ENCODE measurements around the gene SUV39H1.

Gene SUV39H1

DNA sequence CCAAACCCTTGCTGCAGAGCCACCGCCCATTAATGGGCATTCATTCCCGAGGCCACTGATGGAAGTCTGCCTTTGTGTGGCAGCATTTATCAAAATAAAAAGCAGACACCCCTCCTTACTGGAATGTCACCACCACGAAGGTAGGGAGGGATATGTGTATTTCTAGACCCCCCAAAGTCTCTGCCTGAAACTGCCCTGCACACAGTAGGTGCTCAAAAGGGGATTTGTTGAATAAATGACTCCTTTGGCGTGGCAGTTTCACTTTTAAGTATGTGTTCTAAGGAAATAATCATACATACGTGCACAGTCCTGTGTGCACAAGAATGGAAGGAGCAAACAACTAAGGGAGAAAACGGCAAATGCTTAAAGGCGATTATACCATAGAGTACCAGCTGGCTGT lies 41.4 kb downstream of the SUV39H1 start:
- H3K4me3 ChIP-seq (ENCODE audit: low read depth, low read length) = peak overlapping the region; percentile 68
- POLR2A ChIA-PET = interaction anchor here (1.4 kb wide), 1 partner anchor 41 kb away, joined by 5 read pairs; the partner anchor contains the start of gene SUV39H1
- TF ChIP-seq, protein P1, sequence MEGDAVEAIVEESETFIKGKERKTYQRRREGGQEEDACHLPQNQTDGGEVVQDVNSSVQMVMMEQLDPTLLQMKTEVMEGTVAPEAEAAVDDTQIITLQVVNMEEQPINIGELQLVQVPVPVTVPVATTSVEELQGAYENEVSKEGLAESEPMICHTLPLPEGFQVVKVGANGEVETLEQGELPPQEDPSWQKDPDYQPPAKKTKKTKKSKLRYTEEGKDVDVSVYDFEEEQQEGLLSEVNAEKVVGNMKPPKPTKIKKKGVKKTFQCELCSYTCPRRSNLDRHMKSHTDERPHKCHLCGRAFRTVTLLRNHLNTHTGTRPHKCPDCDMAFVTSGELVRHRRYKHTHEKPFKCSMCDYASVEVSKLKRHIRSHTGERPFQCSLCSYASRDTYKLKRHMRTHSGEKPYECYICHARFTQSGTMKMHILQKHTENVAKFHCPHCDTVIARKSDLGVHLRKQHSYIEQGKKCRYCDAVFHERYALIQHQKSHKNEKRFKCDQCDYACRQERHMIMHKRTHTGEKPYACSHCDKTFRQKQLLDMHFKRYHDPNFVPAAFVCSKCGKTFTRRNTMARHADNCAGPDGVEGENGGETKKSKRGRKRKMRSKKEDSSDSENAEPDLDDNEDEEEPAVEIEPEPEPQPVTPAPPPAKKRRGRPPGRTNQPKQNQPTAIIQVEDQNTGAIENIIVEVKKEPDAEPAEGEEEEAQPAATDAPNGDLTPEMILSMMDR (IDR thresholded peaks at IDR 0.05; ENCODE audit: insufficient read depth, low read length, missing control alignments) = no peak
- DNase-seq (ENCODE audit: low read depth, low spot score) = no peak
- CTCF ChIA-PET = interaction anchor here (1.1 to 1.2 kb wide), 2 partner anchors 12 kb away, joined by 3 read pairs; no protein-coding TSS in a partner anchor

DNA sequence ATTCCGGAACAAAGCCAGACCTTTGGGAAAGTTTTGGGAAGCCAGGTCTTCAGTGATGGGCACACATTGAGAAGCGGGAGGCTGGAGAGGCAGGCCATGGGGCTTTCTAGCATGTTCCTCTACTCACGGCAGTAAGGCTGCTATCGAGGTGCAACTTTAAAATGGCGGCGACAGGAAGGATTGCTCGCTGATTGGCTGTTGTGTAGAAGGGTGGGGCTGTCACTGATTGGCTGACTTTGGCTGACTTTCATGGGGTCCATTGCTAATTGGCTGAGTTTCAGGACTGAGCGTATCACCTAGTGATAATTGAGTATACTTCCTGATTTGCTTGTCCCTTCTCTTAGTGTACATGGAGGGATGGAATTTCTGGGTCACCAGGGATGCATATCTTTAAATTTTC lies 45.3 kb downstream of the SUV39H1 start:
- ChIA-PET CTCF (no interaction called here), POLR2A (no interaction called here)
- DNase-seq (ENCODE audit: low read depth, low spot score) = no peak
- TF ChIP-seq, protein P1 (IDR thresholded peaks at IDR 0.05; ENCODE audit: insufficient read depth, low read length, missing control alignments) = no peak
- no peak overlapping the region for H3K4me3 ChIP-seq (ENCODE audit: low read depth, low read length)

DNA sequence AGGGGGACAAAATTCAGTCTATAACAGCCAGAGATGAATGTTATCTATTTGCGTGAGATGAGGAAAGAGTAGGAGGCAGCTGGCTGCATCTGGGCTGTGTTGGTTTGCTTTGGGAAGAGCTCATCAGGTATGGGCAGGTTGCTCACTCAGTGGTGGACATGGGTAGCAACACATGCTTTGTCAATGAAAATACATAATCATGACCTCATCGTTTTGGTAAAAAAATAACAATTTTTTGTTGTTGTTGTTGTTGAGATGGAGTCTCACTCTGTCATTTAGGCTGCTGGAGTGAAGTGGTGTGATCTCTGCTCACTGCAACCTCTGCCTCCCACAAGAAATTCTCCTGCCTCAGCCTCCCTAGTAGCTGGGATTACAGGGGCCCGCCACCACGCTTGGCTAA lies 48.7 kb downstream of the SUV39H1 start:
- TF ChIP-seq, protein P1 (IDR thresholded peaks at IDR 0.05; ENCODE audit: insufficient read depth, low read length, missing control alignments) = no peak
- ChIA-PET CTCF (no interaction called here), POLR2A (no interaction called here)
- DNase-seq (ENCODE audit: low read depth, low spot score) = no peak
- no peak overlapping the region for H3K4me3 ChIP-seq (ENCODE audit: low read depth, low read length)

DNA sequence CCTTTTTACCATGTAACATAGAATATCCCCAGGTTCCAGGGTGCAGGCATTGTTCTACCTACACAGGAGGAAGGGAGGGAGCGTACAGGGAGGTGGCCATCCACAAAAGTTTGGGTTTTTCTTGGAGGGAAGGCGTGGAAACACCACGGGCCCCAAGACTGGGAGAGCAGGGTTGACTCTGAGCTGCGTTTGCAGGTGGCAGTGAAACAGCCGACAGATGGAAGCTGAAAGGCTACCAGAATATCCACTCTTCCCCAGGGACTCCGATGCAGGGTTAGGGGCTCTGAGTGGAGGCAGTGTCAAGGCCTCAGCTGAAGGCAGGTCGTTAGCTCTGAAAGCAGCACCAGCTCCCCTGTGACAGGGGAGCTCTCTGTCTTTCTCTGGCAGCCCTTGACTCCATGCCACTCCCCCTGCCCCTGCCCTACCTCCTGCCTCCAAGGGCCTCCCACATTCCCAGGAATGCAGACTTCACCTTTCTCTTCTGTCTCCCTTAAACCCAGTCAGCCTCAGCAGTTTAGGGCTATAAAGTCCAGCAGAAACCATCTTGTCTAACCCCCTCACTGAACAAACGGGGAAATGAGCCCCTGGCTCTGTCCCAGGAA lies 51.0 kb downstream of the SUV39H1 start:
- H3K4me3 ChIP-seq (ENCODE audit: low read depth, low read length) = no peak overlapping the region
- ChIA-PET POLR2A (no interaction called here), CTCF (no interaction called here)
- TF ChIP-seq, protein P1 (IDR thresholded peaks at IDR 0.05; ENCODE audit: insufficient read depth, low read length, missing control alignments) = no peak
- DNase-seq (ENCODE audit: low read depth, low spot score) = no peak

DNA sequence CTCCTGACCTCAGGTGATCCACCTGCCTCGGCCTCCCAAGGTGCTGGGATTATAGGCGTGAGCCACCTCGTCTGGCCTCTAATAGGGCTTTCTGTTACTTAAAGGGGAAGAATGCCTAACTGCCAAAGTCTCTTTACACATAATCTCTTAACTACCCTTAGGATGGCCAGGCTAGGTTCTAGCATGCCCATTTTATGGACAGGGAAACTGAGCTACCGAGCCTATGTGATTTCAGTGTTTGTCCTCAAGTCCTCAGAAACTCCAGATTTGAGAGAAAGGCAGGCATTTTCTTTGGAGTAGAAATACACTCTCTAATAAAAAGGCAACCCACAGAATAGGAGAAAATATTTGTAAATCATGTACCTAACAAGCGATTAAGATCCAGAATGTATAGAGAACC lies 52.6 kb downstream of the SUV39H1 start:
- ChIA-PET CTCF (no interaction called here), POLR2A (no interaction called here)

GRCh38 chrX:48751343-48751742 lies 54.8 kb downstream of the SUV39H1 start:
- TF ChIP-seq, protein P1 (IDR thresholded peaks at IDR 0.05; ENCODE audit: insufficient read depth, low read length, missing control alignments) = no peak
- POLR2A ChIA-PET = no interaction called here
- CTCF ChIA-PET = no interaction called here
- no peak overlapping the region for H3K4me3 ChIP-seq (ENCODE audit: low read depth, low read length)
- DNase-seq (ENCODE audit: low read depth, low spot score) = no peak

More for the DNA sequence above, 52.6 kb downstream of the SUV39H1 start:
- H3K4me3 ChIP-seq (ENCODE audit: low read depth, low read length) = no peak overlapping the region
- DNase-seq (ENCODE audit: low read depth, low spot score) = no peak
- TF ChIP-seq, protein P1 (IDR thresholded peaks at IDR 0.05; ENCODE audit: insufficient read depth, low read length, missing control alignments) = no peak
